Astrocyte of the spinal cord (primary cell): ENCODE data around the gene PGAP1.
A peak's percentile ranks its signal among the peaks of the same experiment; 100 is the strongest.

ENCODE experiments used
- DNase-seq: peaks from one replicate; pipeline ENCODE4 v3.0.0; 2011; ENCODE audit warnings: low read depth, low spot score
- H3K4me3 ChIP-seq: 2 replicates; pipeline ENCODE4 v1.5.1; 2011; ENCODE audit warnings: low read depth, mild to moderate bottlenecking, low read length, moderate library complexity
- CTCF ChIP-seq: IDR thresholded peaks from 2 replicates; pipeline ENCODE4 v1.5.1; 2012; ENCODE audit warnings: low read depth, mild to moderate bottlenecking, low read length, inconsistent platforms
- in situ Hi-C: cut with HindIII; loops from 2 replicates; pipeline ENCODE4 v1.10.0; 2017; ENCODE audit warnings: low sequenced_read_pairs

Gene PGAP1

GRCh38 chr2:196954001-196954400 is 27.5 kb upstream of the PGAP1 start:
- in situ Hi-C loops, result no loop called here
- TF ChIP-seq CTCF, result no peak
- DNase-seq, result no peak
- H3K4me3 ChIP-seq, result no peak overlapping the region

- no peak overlapping the region for H3K4me3 ChIP-seq
- in situ Hi-C loops, result no loop called here
- no peak for TF ChIP-seq CTCF
- no peak for DNase-seq
Measured at GRCh38 chr2:196952936-196953335, 26.4 kb upstream of the PGAP1 start.

GRCh38 chr2:196951973-196952372 is 25.5 kb upstream of the PGAP1 start:
- no peak for DNase-seq
- no peak for TF ChIP-seq CTCF
- no peak overlapping the region for H3K4me3 ChIP-seq
- in situ Hi-C loops, result no loop called here

- no peak for DNase-seq
- in situ Hi-C loops, result no loop called here
- no peak overlapping the region for H3K4me3 ChIP-seq
- no peak for TF ChIP-seq CTCF
Measured at GRCh38 chr2:196949116-196949515, 22.6 kb upstream of the PGAP1 start.

- no peak for TF ChIP-seq CTCF
- H3K4me3 ChIP-seq, result no peak overlapping the region
- in situ Hi-C loops, result no loop called here
- no peak for DNase-seq
Measured at GRCh38 chr2:196944570-196944969, 18.1 kb upstream of the PGAP1 start.

GRCh38 chr2:196941398-196942078 is 15.0 kb upstream of the PGAP1 start:
- TF ChIP-seq CTCF, result no peak
- no peak overlapping the region for H3K4me3 ChIP-seq
- DNase-seq, result no peak
- in situ Hi-C loops, result no loop called here

GRCh38 chr2:196939371-196939770 is 12.9 kb upstream of the PGAP1 start:
- peak; percentile 74 for DNase-seq
- no peak overlapping the region for H3K4me3 ChIP-seq
- no peak for TF ChIP-seq CTCF
- in situ Hi-C loops, result no loop called here
